MCF 10A (cell line): ENCODE results near the gene FBXW9. TPM values are rescaled to one million over a fixed set of nuclear protein-coding genes. Genes with fewer than 3 reads are reported as not detected.

Experiments
- Bru-seq: library from RNA; stranded (reverse); fragments of 400-500 nt; gene quantifications from one replicate; lab custom pipeline; 2021; lab: Mats Ljungman, UMichigan
- BruChase-seq, 2 experiments: library from RNA; stranded (reverse); fragments of 400-500 nt; gene quantifications; one replicate each; lab custom pipeline; 2021; lab: Mats Ljungman, UMichigan
- BruUV-seq: library from RNA; stranded (reverse); fragments of 400-500 nt; replicated peaks from 2 replicates; lab custom pipeline; 2021; lab: Mats Ljungman, UMichigan
- CTCF ChIA-PET: fragments of 300-600 bp; sonication (Branson Sonifier 250); formaldehyde crosslinking; extraction: SDS; loops from one replicate; lab custom pipeline; 2021; ENCODE audit warnings: antibody characterized with exemption, inconsistent platforms; lab: Yijun Ruan, JAX
- POLR2A ChIA-PET: fragments of 300-600, 350-650 bp; sonication (Branson Sonifier 250); formaldehyde crosslinking; extraction: SDS; loops from one replicate; lab custom pipeline; 2020; ENCODE audit warnings: antibody characterized with exemption, inconsistent platforms; lab: Yijun Ruan, JAX
- DNase-seq: peaks from one replicate; pipeline ENCODE4 v3.0.0-alpha.2; 2018; ENCODE audit not compliant: unreplicated experiment
- H3K27ac Mint-ChIP-seq: one replicate; pipeline ENCODE4 v1.8.0; 2022; ENCODE audit warnings: mild to moderate bottlenecking, low read depth, mixed read lengths; ENCODE audit not compliant: unreplicated experiment
- H3K27me3 Mint-ChIP-seq: one replicate; pipeline ENCODE4 v1.8.0; 2022; ENCODE audit warnings: mixed read lengths; ENCODE audit not compliant: insufficient read depth, unreplicated experiment
- H3K36me3 Mint-ChIP-seq: one replicate; pipeline ENCODE4 v1.8.0; 2022; ENCODE audit warnings: mild to moderate bottlenecking, moderate library complexity, mixed read lengths; ENCODE audit not compliant: insufficient read depth, unreplicated experiment
- H3K4me1 Mint-ChIP-seq: one replicate; pipeline ENCODE4 v1.8.0; 2022; ENCODE audit warnings: mixed read lengths; ENCODE audit not compliant: insufficient read depth, unreplicated experiment
- H3K4me3 Mint-ChIP-seq: one replicate; pipeline ENCODE4 v1.8.0; 2022; ENCODE audit warnings: mild to moderate bottlenecking, moderate library complexity, mixed read lengths; ENCODE audit not compliant: unreplicated experiment
- H3K9me3 Mint-ChIP-seq: one replicate; pipeline ENCODE4 v1.8.0; 2022; ENCODE audit warnings: mixed read lengths; ENCODE audit not compliant: unreplicated experiment
- intact Hi-C: fragments of 100-400 bp; cut with micrococcal nuclease; formaldehyde crosslinking; loops from 2 replicates; pipeline ENCODE4 v1.14.1; 2022
- long read RNA-seq: library from polyadenylated mRNA; stranded (forward); transcript quantifications from one replicate; pipeline ENCODE4 v2.0.0, GENCODE V29; 2022
- total RNA-seq: library from RNA; stranded (reverse); gene quantifications from 2 replicates; pipeline ENCODE4 v1.2.3, GENCODE V29; 2022
- TF ChIP-seq, protein P1 (sequence below): fragments of 200-600 bp; IDR thresholded peaks from one replicate; pipeline ENCODE4 v1.8.0; 2022; ENCODE audit warnings: antibody characterized with exemption, mild to moderate bottlenecking; ENCODE audit not compliant: unreplicated experiment

The FBXW9 gene
- 10.8 and 13.8 TPM in 2 replicates for total RNA-seq
- percentile 54 among the genes with signal in this experiment for Bru-seq, nascent RNA
- percentile 63 among the genes with signal in this experiment for BruChase-seq, experiment 1, labeled RNA remaining after a 6-hour chase
- percentile 56 among the genes with signal in this experiment for BruChase-seq, experiment 2, labeled RNA remaining after a 2-hour chase
- long read RNA-seq, transcript FBXW9-201 (10 exons, 1,738 nt), result major isoform, 31 of 40 reads
- long read RNA-seq, partial matches to known transcripts, result 4 of 40 reads
- long read RNA-seq, other reads (novel, unspliced or antisense), result 5 of 40 reads

GRCh38 chr19:12696366-12697335 is at the start of gene FBXW9:
Gene FBXW9, minus strand, starts transcription at chr19:12696631. Its CDS starts 50 bp downstream, at chr19:12696581.
- ChIA-PET POLR2A (interaction anchor here (0.7 to 2.7 kb wide), 17 partner anchors 9 to 104 kb away, joined by 3 to 25 read pairs (median 5); partner anchors contain the start of genes DHPS, GET3, TNPO2 and ZNF490), CTCF (interaction anchor here (0.5 to 1.6 kb wide), 3 partner anchors 21 to 98 kb away, joined by 3 to 4 read pairs (median 3); no protein-coding TSS in a partner anchor)
- BruUV-seq, result TSS peak; percentile 94
- Mint-ChIP-seq H3K9me3 (no peaks in the 10 kb centered on the region), H3K36me3 (peaks cover 56% of the 10 kb centered on the region), H3K4me3 (peak within 1 kb of the TSS; percentile 83), H3K27ac (peak within 1 kb of the TSS; percentile 75), H3K27me3 (no peaks in the 10 kb centered on the region), H3K4me1 (peaks cover 5% of the 10 kb centered on the region)
- TF ChIP-seq, protein P1, sequence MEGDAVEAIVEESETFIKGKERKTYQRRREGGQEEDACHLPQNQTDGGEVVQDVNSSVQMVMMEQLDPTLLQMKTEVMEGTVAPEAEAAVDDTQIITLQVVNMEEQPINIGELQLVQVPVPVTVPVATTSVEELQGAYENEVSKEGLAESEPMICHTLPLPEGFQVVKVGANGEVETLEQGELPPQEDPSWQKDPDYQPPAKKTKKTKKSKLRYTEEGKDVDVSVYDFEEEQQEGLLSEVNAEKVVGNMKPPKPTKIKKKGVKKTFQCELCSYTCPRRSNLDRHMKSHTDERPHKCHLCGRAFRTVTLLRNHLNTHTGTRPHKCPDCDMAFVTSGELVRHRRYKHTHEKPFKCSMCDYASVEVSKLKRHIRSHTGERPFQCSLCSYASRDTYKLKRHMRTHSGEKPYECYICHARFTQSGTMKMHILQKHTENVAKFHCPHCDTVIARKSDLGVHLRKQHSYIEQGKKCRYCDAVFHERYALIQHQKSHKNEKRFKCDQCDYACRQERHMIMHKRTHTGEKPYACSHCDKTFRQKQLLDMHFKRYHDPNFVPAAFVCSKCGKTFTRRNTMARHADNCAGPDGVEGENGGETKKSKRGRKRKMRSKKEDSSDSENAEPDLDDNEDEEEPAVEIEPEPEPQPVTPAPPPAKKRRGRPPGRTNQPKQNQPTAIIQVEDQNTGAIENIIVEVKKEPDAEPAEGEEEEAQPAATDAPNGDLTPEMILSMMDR, result no peak
- intact Hi-C loops, result loop anchor here (1.0 kb wide), 1 partner anchor 15 kb away; the partner anchor contains the start of gene DHPS
- DNase-seq, result peak; percentile 93

- Mint-ChIP-seq H3K4me1 (peaks cover 13% of the 10 kb centered on the region), H3K4me3 (no peak overlapping the region), H3K36me3 (peaks cover 75% of the 10 kb centered on the region), H3K27me3 (no peaks in the 10 kb centered on the region), H3K27ac (no peak overlapping the region), H3K9me3 (no peaks in the 10 kb centered on the region)
- intact Hi-C loops, result no loop called here
- ChIA-PET POLR2A (interaction anchor here (0.8 kb wide), 1 partner anchor 8 kb away, joined by 3 read pairs; the partner anchor contains the start of gene GET3), CTCF (interaction anchor here (0.6 to 7.1 kb wide), 3 partner anchors 9 to 21 kb away, joined by 3 to 75 read pairs (median 3); partner anchors contain the start of gene GET3)
- no TSS peak for BruUV-seq
- TF ChIP-seq, protein P1, result no peak
- no peak for DNase-seq
Observed at GRCh38 chr19:12745166-12745897, 48.9 kb upstream of the FBXW9 start.

DNA sequence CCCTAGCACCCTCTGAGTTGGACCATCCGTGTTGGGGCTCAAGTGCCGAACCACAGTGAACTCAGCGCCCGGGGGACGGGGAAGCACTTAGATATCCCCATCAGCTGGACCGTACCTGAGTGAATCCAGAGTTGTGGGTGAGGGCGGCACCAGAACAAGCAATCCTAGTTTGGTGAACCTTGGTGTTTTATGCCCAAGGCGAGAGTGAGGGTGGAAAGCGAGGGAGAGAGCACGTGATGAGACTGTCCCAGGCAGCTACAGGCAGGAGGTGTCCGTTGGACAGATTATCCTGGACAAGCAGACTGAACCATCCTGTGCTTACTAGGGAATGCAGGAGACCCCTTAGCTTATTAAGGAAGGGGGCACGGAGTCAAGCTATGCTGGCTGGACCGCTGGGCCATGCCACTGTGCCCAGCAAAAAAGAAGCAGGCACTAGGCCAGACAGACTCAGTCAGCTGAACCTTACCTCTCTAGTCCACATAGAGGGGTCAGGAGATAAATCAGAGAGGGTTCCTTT is 41.5 kb upstream of the FBXW9 start:
- no peak for DNase-seq
- Mint-ChIP-seq H3K4me3 (peak overlapping the region; percentile 99), H3K4me1 (peaks cover 18% of the 10 kb centered on the region), H3K27ac (peak overlapping the region; percentile 100), H3K9me3 (no peaks in the 10 kb centered on the region), H3K27me3 (no peaks in the 10 kb centered on the region), H3K36me3 (peaks cover 48% of the 10 kb centered on the region)
- TF ChIP-seq, protein P1, result no peak
- intact Hi-C loops, result no loop called here
- ChIA-PET CTCF (interaction anchor here (0.6 to 2.3 kb wide), 5 partner anchors 10 to 107 kb away, joined by 3 to 8 read pairs (median 5); no protein-coding TSS in a partner anchor), POLR2A (interaction anchor here (0.6 to 8.5 kb wide), 16 partner anchors 9 to 408 kb away, joined by 3 to 235 read pairs (median 4); partner anchors contain the start of genes BEST2, FBXW9, JUNB and TNPO2)
- no TSS peak for BruUV-seq
